Activated CD4-positive, CD25-positive, alpha-beta regulatory T cell treated with anti-CD3 and anti-CD28 coated beads, Interleukin-2, amount 50 U/mL, for 24 hours (primary cell): ENCODE results near the gene CASTOR2.
"Not testable (repeated sequence)": the region's sequence is repeated elsewhere in the genome, so short reads cannot be mapped to it uniquely, and the experiment has no call there.

Experiments used
- ATAC-seq, 2 donors: fragments of 150-1000 bp; cut with Tn5 transposase; one replicate each; pipeline ENCODE4 v1.10.0; 2021; ENCODE audit warnings: mild to moderate bottlenecking in 1 of 2, moderate library complexity in 1 of 2

CASTOR2 gene

DNA sequence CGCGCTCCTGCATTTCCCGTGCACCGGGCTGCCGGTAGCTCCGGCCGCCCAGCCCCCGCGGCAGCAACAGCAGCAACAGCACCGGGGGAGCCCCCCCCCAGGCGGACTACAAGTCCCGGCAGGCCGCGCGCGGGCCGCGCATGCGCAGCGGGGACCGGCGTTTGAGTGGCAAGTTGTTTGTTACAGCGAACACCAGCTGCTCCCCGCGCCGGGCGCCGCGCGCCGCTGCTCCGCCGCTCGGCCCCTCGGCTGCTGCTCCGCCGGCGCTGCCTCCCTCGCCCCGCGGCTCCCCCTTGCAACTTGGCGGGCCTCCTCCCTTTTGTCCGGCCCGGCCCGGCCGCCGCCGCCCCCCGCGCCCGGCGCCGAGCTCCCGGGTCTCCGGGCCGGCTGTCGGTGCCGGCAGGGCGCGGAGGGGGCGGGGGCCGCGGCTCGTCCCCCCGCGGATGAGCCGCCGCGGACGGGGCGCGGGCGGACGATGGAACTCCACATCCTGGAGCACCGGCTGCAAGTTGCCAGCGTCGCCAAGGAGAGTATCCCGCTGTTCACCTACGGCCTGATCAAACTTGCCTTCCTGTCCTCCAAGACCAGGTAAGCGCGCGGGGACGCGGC is at the start of gene CASTOR2:
CASTOR2 (plus strand) TSS at position 195 of the 609 bp plus-strand sequence; CDS start at position 476, 281 bp downstream.
- peak; percentile 93 to 96 for ATAC-seq

DNA sequence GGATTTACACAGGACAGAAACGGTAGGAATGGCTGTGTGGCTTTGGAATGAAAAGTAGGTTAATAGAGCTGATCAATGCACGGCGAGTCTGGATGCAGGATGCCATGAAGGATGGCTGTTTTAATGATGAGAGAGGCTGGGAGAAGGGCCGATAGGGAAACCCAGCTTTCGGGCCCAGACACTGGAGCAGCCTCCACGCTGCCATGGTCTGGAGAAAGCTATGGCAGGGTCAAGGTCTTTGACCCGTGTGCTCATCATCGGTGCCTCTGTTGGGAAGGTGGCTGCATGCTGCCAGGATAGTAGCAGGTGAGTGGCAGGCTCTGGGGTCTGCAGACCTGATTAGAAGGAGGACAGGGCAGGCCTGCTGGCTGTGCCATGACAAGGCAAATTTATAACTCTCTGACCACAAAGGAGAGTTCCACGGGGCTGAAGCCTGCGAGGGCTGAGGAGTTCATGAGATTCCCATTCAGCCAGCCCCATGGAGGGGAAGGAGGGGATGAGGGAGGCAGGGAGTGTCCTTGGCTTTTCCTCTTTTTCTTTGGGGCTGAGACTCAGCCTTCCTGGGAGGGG is 42.1 kb upstream of the CASTOR2 start:
- not testable (repeated sequence) for ATAC-seq

- ATAC-seq: not testable (repeated sequence)
Observed at GRCh38 chr7:74923644-74924043, 40.9 kb upstream of the CASTOR2 start.

DNA sequence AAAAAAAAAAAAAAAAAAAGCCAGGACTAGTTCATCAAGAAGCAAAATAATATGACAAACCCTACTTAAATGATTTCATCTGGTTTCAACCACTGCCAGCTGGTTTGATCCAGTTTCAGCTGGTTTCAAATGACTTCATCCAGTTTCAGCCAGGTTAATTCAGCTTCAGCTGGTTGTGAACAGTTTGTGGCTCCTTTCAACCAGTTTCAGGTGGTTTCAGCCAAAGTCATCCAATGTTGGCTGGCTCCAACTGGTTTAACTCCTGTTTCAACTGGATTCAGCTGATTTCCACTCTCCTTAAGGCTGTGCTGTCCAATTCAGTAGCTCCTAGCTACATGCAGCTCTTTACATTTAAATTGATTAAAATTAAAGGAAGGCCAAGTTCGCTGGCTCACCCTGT is 37.5 kb upstream of the CASTOR2 start:
- ATAC-seq: peak; percentile 38 to 49

DNA sequence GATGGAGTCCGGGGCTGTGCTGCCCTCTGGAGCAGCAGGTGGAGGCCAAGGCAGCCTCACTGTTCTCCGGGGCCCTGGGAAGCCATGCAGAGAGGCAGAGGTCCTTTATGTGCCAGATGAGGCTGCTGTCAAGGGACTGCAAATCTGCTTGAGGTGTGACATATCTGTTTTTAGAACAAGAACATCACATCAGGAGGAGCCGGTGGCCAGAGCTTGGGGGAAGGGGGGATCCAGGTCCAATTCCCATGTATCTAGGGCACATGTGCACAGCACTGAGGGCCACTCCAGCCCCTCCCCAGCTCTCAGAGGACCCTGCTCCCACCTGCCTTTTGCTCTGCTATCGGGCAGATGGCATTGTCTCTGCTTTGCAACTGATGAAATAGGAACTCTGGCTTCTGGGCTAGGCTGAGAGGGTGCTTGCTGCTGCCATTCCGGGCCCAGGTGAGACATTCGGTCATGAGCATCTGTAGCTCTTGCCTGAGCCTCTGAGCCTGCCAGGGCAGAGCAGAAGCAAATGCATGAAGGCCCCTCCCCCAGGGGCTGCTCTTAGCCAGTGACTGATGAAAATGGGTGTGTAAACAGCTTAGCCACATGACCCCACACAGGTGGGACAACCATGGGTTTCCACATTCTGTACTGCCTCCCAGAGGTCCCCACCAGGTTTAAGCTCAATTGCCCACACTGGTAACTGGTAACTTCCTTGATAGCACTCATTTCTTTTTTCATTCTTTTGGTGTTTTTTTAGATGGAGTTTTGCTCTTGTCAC is 32.8 kb upstream of the CASTOR2 start:
- not testable (repeated sequence) for ATAC-seq

DNA sequence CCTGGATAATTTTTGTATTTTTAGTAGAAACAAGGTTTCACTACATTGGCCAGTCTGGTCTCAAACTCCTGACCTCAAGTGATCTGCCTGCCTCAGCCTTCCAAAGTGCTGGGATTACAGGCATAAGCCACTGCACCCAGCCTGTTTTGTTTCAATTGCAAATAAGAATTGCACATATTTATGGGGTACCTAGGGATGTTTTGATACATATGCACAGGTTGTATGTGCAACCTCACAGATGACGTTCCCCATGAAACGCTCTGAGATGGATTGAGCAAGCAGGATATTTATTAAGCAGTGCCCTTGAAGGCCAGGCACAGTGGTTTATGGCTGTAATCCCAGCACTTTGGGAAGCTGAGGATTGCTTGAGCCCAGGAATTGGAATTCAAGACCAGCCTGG is 25.1 kb upstream of the CASTOR2 start:
- ATAC-seq: not testable (repeated sequence)

DNA sequence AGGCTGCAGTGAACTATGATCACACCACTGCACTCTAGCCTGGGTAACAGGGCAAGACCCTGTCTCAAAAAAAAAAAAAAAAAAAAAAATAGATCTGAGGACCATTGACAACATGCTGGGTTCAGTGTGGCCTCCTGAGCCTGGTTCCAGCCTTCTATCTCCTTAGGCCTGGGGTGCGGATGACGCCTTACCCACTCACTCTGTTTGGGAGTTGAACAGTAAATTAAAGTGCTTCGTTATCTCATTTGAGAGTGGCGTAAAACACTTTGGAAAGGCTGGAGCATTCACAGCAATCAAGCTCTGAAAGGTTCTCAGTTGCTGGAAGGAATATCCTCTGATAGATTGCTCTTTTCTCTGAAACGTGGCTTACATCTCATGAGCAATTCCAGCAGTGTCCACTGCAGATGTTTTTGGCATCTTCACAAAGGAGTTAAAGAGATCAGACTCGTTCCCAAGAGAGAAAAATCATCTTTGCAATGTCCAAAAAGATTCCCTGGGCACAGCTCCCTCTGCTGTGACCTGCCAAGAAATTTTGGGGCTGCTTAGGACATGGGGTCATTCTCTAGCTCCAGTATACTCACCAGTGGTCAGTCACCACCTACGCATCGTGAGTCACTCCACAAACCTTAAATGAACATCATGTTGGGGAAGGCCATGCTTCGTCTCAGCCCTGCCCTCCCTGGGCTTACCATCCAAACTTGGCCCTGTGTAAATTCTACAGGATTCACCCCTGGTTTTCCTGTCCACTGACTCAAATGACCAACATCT is 23.0 kb upstream of the CASTOR2 start:
- not testable (repeated sequence) for ATAC-seq

- ATAC-seq: not testable (repeated sequence)
Observed at GRCh38 chr7:74943923-74944322, 20.6 kb upstream of the CASTOR2 start.

DNA sequence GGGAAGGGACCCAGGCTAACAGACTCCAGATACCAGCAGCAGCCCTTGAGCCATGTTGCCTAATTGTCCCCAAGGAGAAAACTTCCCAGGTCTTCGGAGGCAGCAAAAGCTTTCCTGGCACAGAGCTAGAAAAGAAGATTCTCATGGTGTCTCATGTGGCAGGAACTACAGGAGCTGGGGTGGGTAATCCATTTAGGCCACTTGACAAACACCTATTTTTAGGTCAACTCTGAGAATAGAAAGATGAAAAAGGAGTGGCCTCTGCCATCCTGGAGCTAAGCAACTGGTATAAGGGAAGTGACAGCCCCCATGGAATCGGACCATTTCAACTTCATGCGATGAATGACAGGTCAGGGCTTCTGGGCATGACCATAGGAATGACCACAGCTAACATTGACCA is 16.8 kb upstream of the CASTOR2 start:
- ATAC-seq: not testable (repeated sequence)

DNA sequence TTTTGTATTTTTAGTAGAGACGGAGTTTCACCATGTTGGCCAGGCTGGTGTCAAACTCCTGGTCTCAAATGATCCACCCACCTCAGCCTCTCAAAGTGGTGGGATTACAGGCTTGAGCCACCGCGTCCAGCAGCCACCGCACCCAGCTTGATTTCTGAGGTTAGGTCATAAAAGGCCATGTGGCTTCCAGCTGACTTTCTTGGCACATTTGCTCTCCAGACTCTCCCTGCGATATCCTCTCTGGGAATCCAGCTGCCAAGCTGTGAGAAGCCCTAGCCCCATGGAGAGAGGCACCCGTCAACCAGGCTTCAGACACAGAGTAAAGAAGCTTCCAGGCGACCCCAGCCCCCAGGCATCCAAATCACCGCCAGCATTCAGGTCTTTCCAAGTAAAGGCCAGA is 10.7 kb upstream of the CASTOR2 start:
- not testable (repeated sequence) for ATAC-seq

DNA sequence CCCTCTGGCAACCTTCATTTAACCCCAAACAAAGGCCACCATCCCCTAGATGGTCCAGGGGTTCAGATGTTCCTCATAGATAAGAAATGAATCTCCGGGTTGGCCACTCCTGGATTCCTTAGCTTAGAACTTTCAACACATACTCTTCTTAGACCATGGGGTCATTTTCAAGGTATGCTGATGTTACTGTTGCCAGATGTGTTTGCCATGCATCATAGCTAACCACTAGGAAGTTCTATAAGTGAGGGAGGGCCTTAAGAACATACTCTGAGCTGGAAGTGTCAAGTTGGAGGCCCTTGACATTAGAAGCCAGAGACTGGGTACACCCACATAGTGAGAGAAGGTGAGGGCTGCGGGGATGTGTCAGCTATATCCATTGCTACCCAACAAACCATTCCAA is 6.2 kb upstream of the CASTOR2 start:
- not testable (repeated sequence) for ATAC-seq

GRCh38 chr7:74963704-74964510 is 598 bp upstream of the CASTOR2 start:
- ATAC-seq: peak in 1 of 2 donors; percentile 63

DNA sequence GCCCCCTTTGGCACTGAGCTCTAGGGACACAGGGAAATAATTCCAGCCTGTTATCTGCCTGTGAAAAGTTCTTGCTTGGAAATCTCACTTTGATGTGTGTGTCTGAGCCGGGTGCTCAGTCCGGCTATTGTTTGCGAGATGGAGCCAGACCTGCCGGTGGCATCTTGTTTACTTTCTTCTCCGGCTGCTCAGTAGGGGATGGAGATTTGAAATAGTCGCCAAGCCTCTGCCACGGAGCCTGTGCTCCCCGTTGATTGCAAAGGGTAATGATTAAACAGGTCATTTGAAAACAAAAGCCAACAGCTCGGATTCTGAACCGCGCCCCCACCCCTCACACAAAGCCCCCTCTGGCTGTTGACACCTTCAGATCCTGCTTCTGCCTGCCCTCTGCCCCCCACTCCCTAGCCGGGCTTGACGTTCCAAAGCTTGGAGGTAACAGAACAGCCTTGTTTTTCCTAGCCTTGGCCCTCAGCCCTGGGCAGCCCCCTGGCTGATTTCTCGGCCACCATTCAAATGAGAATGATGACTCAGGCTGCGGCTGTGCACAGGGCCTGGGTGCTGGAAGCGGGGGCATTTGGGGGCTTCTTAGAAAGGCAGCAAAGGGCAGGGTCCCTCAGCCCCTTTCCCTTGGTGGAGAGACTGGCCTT is 1.8 kb downstream of the CASTOR2 start:
- not testable (repeated sequence) for ATAC-seq

- ATAC-seq: not testable (repeated sequence)
Observed at GRCh38 chr7:74966909-74967308, 2.4 kb downstream of the CASTOR2 start.

GRCh38 chr7:74971431-74971830 is 6.9 kb downstream of the CASTOR2 start:
- ATAC-seq: not testable (repeated sequence)

DNA sequence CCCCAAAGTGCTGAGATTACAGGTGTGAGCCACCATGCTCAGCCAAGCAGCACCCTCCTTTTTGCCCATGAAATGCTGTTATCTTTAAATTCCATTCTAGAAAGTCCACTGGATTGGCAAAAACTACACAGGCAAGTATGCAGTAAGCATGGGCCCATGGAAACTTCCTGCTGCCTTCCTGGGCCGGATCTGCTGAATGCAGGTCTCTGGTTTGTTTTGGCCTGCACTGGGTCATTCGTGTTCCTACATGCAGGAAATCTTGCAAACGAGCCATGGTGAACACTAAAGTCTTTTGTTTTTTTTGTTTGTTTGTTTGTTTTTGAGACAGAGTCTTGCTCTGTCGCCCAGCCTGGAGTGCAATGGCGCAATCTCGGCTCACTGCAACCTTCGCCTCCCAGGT is 7.9 kb downstream of the CASTOR2 start:
- ATAC-seq: not testable (repeated sequence)

- not testable (repeated sequence) for ATAC-seq
Observed at GRCh38 chr7:74975959-74976358, 11.5 kb downstream of the CASTOR2 start.

GRCh38 chr7:74977523-74977922 is 13.0 kb downstream of the CASTOR2 start:
- ATAC-seq: not testable (repeated sequence)

DNA sequence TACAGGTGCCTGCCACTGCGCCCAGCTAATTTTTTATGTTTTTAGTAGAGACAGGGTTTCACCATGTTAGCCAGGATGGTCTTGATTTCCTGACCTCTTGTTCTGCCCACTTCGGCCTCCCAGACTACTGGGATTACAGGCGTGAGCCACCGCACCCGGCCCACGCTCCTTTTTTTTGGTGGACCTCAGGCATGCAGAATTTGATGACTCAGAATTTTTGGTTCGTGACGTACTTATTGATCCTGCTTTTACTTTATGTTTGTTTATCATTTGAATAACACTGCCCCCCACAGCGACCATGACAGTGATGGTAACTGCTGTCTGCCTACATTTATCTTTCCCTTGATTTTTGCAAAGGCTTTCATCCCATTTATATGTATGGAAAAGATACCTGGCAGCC is 23.9 kb downstream of the CASTOR2 start:
- ATAC-seq: not testable (repeated sequence)

DNA sequence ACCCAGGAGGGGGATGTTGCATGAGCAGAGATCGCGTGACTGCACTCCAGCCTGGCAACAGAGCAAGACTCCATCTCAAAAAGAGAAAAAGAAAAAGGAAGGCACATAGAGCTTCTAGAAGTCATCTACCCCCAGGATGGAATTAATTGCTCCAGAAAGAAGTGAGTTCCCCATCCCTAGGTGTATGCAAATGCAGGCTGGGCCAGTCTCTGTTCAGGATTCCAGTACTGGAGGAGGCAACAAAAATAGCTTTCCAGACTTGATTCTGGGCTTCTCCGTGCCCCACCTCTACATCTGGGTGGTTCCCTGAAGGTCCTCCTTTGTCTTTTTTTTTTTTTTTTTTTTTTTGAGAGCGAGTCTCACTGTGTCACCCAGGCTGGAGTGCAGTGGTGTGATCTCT is 28.6 kb downstream of the CASTOR2 start:
- ATAC-seq: no peak

- ATAC-seq: not testable (repeated sequence)
Observed at GRCh38 chr7:74994869-74995543, 30.5 kb downstream of the CASTOR2 start.
